Endothelial cell (in vitro differentiated cells): ENCODE data around the gene C10orf71. TPM values are rescaled to one million over a fixed set of nuclear protein-coding genes. Genes with fewer than 3 reads are reported as not detected.

ENCODE experiments used
- DNase-seq: peaks from one replicate; pipeline ENCODE4 v3.0.0; 2021; ENCODE audit warnings: low spot score
- H3K27ac Mint-ChIP-seq: one replicate; pipeline ENCODE4 v1.8.0; 2021; ENCODE audit warnings: mixed read lengths, inconsistent platforms; ENCODE audit not compliant: unreplicated experiment
- H3K27me3 Mint-ChIP-seq: one replicate; pipeline ENCODE4 v1.8.0; 2021; ENCODE audit warnings: mild to moderate bottlenecking, moderate library complexity, mixed read lengths, inconsistent platforms; ENCODE audit not compliant: unreplicated experiment
- H3K36me3 Mint-ChIP-seq: one replicate; pipeline ENCODE4 v1.8.0; 2021; ENCODE audit warnings: mild to moderate bottlenecking, low read depth, mixed read lengths, inconsistent platforms; ENCODE audit not compliant: unreplicated experiment
- H3K4me1 Mint-ChIP-seq: one replicate; pipeline ENCODE4 v1.8.0; 2021; ENCODE audit warnings: mild to moderate bottlenecking, mixed read lengths, inconsistent platforms; ENCODE audit not compliant: unreplicated experiment
- H3K4me3 Mint-ChIP-seq: one replicate; pipeline ENCODE4 v1.8.0; 2021; ENCODE audit warnings: mild to moderate bottlenecking, mixed read lengths, inconsistent platforms; ENCODE audit not compliant: unreplicated experiment
- H3K9me3 Mint-ChIP-seq: one replicate; pipeline ENCODE4 v1.8.0; 2021; ENCODE audit warnings: mixed read lengths, inconsistent platforms; ENCODE audit not compliant: unreplicated experiment
- total RNA-seq: library from RNA; stranded (reverse); fragmentation: NEBNext Ultra II Directional; extraction: Animal tissue kit (Norgen Biotek cat#: 25700); gene quantifications from one replicate; pipeline ENCODE4 v1.2.1, GENCODE V29; 2021; ENCODE audit not compliant: unreplicated experiment
- TF ChIP-seq, protein P1 (sequence below): fragments of 200-600 bp; sonication (generic); IDR thresholded peaks from one replicate; pipeline ENCODE4 v1.5.0; 2021; ENCODE audit warnings: antibody characterized with exemption; ENCODE audit not compliant: unreplicated experiment

Gene C10orf71
- total RNA-seq, 1 donor from 2014 or later: not detected

DNA sequence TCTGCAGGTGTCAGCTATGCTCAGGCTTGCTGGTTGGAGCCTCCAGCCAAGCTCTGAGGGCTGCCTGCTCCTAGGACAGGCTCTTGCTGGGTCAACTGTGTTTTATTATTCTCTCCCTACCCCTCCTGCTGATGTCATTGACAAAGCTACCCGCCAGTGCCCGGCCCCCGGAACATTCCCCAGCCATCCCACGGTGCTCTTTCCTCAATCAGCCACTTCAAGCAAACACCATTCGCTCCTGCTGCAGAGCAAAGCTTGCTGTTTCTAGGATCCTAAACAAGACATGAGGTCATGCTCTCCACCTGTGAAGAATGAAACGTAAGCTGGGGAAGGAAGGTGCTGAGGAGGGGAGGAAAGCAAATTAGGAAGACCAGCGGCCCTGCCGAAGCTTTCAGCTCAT lies 2.1 kb upstream of the C10orf71 start:
- peaks cover 2% of the 10 kb centered on the region for H3K27me3 Mint-ChIP-seq
- H3K27ac Mint-ChIP-seq: no peak overlapping the region
- H3K4me1 Mint-ChIP-seq: peaks cover 23% of the 10 kb centered on the region
- no peak for DNase-seq
- H3K9me3 Mint-ChIP-seq: no peaks in the 10 kb centered on the region
- no peak overlapping the region for H3K4me3 Mint-ChIP-seq
- H3K36me3 Mint-ChIP-seq: no peaks in the 10 kb centered on the region
- TF ChIP-seq, protein P1, sequence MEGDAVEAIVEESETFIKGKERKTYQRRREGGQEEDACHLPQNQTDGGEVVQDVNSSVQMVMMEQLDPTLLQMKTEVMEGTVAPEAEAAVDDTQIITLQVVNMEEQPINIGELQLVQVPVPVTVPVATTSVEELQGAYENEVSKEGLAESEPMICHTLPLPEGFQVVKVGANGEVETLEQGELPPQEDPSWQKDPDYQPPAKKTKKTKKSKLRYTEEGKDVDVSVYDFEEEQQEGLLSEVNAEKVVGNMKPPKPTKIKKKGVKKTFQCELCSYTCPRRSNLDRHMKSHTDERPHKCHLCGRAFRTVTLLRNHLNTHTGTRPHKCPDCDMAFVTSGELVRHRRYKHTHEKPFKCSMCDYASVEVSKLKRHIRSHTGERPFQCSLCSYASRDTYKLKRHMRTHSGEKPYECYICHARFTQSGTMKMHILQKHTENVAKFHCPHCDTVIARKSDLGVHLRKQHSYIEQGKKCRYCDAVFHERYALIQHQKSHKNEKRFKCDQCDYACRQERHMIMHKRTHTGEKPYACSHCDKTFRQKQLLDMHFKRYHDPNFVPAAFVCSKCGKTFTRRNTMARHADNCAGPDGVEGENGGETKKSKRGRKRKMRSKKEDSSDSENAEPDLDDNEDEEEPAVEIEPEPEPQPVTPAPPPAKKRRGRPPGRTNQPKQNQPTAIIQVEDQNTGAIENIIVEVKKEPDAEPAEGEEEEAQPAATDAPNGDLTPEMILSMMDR: no peak

DNA sequence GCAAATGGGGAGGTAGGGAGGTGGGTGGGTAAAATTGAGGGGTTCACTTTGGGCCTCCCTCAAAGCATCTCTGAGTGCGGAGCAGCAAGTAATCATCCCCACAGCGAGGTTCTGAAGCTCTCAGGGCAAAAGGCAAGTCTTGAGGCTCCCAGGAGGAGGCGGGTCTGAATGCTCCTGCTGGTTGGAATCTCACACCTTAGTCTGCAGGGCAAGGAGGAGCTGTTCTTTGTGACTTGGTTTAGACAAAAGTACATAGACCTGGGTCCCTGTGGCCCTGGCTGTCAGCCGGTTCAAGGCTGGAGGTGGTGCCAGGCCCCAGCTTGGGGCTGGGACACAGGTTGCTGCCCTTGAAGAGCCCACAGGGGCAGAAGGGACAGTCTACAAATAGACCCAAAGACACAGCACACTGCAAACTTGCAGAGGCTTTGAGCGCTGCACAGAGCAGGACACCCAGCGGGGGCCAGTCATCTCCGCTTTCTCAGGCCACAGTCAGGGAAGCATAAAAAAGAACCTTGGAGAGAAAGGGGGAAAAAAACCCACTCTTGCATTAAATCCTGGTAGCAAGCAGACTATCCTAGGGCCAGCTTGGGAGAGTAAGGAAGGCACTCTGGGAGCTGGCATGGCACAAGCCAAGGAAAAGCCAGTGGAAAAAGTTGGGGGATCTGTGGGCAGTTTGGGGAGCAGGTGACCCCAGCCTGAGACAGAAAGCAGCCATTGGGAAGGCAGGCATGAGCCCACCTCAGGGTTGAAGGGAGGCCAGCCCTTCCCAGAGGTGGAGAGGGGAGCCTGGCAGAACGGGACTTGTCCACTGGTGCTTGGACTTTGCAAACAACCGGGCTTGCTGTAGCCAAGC lies 926 bp upstream of the C10orf71 start:
- H3K4me1 Mint-ChIP-seq: peaks cover 19% of the 10 kb centered on the region

DNA sequence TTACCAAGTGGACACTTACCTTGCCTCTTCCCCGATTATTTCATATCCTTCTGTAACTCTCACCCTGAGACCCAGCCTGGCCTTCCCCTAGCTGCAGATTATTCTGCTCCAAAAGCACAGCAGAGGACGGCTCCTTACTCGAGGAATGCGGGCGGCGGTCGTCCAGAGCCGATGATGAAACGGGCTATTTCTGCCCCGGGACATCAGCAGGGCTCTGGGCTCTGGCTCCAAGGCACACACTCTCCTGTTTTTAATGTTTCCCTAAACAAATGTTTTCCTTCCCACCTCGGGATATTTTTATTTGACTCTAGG lies 343 bp upstream of the C10orf71 start:
- H3K9me3 Mint-ChIP-seq: no peaks in the 10 kb centered on the region
- H3K4me1 Mint-ChIP-seq: peaks cover 19% of the 10 kb centered on the region
- peaks cover 6% of the 10 kb centered on the region for H3K27me3 Mint-ChIP-seq
- H3K27ac Mint-ChIP-seq: no peak overlapping the region
- TF ChIP-seq, protein P1: no peak
- H3K36me3 Mint-ChIP-seq: no peaks in the 10 kb centered on the region
- H3K4me3 Mint-ChIP-seq: no peak overlapping the region
- DNase-seq: no peak

More for the DNA sequence above, 926 bp upstream of the C10orf71 start:
- TF ChIP-seq, protein P1: no peak
- no peak overlapping the region for H3K4me3 Mint-ChIP-seq
- no peaks in the 10 kb centered on the region for H3K36me3 Mint-ChIP-seq
- no peak for DNase-seq
- no peak overlapping the region for H3K27ac Mint-ChIP-seq
- peaks cover 4% of the 10 kb centered on the region for H3K27me3 Mint-ChIP-seq
- H3K9me3 Mint-ChIP-seq: no peaks in the 10 kb centered on the region

DNA sequence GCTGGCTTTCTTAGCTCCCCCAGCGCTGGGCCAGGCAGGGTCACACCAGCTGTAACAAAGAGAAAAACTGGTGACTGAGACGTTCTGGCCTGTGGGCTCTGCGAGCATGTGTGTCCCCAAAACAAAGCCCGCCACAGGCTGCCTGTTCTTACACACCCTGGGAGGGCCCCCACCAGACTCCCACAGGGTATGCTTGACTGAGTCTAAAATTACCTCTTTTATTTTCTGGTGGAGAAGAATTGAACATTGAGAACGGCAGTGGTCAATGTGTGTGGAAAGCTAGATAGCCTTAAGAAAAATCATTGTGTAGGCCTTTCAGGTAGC lies 808 bp downstream of the C10orf71 start:
- no peak for DNase-seq
- no peaks in the 10 kb centered on the region for H3K36me3 Mint-ChIP-seq
- no peaks in the 10 kb centered on the region for H3K9me3 Mint-ChIP-seq
- peaks cover 19% of the 10 kb centered on the region for H3K4me1 Mint-ChIP-seq
- TF ChIP-seq, protein P1: no peak
- H3K27me3 Mint-ChIP-seq: peaks cover 10% of the 10 kb centered on the region
- H3K4me3 Mint-ChIP-seq: no peak overlapping the region
- no peak overlapping the region for H3K27ac Mint-ChIP-seq

DNA sequence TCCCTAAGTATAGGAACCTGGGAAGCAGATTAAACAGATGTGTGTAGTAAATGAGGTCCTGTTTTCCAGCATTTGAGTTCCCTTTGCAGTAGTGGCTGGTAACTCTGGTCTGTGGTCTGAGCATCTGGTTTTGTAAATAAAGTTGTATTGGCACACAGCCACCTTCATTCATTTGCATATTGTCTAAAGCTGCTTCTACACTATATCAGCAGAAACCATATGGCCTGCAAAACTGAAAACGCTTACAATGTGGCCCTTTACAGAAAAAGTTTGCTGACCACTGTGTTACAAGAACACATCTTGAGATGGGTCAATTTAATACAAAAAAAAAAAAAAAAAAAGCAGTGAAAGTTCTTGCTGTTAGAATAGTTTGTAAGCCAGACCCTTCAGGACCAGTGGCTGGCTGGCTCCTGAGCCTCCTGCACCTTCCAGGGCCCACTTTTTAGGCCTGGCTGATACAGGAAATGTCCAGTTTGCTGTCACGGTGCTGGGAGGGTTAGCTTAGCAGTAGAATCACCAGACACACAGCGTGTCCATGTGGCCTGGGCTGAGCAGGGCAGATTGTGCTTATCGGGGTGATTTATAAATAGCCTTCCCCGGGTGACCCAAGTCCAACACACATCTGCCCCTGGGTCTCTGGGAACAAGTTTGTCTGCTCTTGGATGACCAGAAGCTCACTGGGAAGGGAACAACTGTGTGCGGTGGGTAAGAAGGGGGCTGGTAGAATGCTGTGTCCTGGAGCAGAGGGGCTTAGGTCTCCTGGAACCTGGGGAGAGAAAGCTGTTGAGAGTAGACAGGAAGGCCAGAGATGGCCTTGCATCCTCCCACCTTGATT lies 1.4 kb downstream of the C10orf71 start:
- Mint-ChIP-seq H3K36me3 (no peaks in the 10 kb centered on the region), H3K27me3 (peaks cover 10% of the 10 kb centered on the region)

More for the DNA sequence above, 1.4 kb downstream of the C10orf71 start:
- Mint-ChIP-seq H3K4me1 (peaks cover 18% of the 10 kb centered on the region), H3K4me3 (no peak overlapping the region), H3K27ac (no peak overlapping the region), H3K9me3 (no peaks in the 10 kb centered on the region)
- TF ChIP-seq, protein P1: no peak
- DNase-seq: no peak
